Erythroblast (primary cell): Measurements from ENCODE around the gene SEC11A.

Source experiments
- GATA1 ChIP-seq: IDR thresholded peaks from 2 replicates; pipeline ENCODE4 v1.6.1; 2011; ENCODE audit warnings: low read depth, mild to moderate bottlenecking, control low read depth, low read length, moderate library complexity
- POLR2A ChIP-seq: IDR thresholded peaks from 2 replicates; pipeline ENCODE4 v1.6.1; 2011; ENCODE audit warnings: mild to moderate bottlenecking, low read length

- TF ChIP-seq POLR2A (no peak), GATA1 (no peak)
These were observed 11.5 kb upstream of the SEC11A start for GRCh38 chr15:84727429-84727828.
